ENCODE measurements around the gene APOA4.

Gene APOA4

DNA sequence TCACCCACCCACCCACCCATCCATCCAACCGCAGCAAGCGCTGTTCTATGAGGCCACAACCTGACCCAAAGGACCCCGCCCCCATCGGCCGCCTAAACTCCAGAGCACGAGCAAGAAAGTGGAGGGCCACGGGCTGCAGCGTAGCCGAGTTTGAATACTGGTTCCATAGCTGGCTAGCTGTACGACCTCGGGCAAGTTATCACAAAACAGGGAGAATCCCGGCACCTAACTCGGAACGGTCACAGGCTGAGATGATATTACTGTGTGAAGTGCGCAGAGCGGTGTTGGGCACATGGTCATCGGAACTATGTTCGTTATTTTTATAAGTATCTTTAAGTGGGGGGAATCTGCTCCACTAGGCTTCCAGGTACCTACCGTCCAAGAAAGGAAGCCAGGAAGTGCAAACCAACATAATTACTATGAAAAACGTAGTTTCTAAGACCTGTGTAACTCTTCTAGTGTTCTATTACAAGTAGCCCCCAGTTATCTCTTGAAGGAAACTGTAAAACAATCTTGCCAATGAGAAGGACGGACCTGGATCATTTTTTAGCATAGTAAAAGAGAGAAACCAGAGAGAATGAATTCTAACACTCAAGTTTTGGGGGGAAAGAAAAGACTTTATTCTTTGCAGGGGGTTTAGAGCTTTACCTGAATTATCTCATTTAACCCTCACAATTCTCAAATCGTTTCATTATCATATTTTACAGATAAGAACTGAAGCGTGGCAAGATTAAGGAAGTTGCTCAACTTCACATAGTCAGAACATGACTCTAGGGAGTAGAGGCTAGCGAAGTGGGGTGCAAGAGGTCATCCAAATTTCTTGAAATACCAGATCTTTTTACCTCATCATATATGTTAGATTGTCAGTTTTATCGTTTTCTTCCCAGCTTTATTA, 49.7 kb downstream of the APOA4 start:
- TF ChIP-seq, protein P1, sequence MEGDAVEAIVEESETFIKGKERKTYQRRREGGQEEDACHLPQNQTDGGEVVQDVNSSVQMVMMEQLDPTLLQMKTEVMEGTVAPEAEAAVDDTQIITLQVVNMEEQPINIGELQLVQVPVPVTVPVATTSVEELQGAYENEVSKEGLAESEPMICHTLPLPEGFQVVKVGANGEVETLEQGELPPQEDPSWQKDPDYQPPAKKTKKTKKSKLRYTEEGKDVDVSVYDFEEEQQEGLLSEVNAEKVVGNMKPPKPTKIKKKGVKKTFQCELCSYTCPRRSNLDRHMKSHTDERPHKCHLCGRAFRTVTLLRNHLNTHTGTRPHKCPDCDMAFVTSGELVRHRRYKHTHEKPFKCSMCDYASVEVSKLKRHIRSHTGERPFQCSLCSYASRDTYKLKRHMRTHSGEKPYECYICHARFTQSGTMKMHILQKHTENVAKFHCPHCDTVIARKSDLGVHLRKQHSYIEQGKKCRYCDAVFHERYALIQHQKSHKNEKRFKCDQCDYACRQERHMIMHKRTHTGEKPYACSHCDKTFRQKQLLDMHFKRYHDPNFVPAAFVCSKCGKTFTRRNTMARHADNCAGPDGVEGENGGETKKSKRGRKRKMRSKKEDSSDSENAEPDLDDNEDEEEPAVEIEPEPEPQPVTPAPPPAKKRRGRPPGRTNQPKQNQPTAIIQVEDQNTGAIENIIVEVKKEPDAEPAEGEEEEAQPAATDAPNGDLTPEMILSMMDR (IDR thresholded peaks at IDR 0.05; ENCODE audit: low read depth, low read length, missing control alignments), result no peak
- in situ Hi-C loops (cut with HindIII; ENCODE audit: low sequenced_read_pairs), result no loop called here
- H3K4me3 ChIP-seq (ENCODE audit: low read depth, low read length), result peak overlapping the region; percentile 90
- DNase-seq (ENCODE audit: low read depth), result no peak

DNA sequence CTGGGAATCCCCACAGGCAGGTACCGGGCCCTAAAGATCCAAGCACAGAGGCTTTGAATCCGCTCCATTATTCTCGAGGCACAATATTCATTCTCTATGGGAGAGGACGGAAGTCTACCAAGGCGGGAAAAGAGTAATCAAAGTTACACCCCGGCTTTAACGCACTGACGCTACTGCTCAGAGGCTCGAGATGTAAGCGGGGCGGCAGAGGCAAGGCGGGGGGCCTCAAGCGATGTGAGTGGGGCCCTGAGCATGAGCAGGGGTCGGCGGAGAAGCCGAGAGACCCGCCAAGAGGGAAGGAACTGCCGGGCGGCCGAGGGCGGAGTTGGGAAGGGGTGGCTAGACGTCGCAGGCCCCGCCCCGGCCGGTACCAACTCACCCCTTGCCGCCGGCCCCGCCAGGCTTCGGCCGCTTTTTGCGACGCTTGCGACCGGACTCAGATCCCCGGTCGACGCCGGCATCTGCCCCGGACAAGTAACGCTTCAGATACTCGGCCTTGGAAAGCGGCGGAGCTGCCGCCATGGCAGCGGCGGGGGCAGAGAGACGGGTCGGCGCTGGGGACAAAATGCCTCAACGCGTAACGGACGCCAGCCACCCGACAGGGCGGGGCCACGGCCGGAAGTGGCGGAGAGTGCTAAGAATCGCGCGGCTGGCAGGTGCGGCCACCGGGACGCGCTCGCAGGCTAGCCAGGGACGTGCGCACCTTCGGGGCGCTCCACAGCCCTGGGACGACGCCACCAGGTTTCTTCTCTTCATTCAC, 50.5 kb downstream of the APOA4 start, which contains the start of gene BUD13:
Gene BUD13, minus strand, starts transcription at position 545 of the 760 bp plus-strand sequence. Its CDS starts 23 bp downstream, at position 522.
- in situ Hi-C loops (cut with HindIII; ENCODE audit: low sequenced_read_pairs), result no loop called here
- DNase-seq (ENCODE audit: low read depth), result peak; percentile 33
- TF ChIP-seq, protein P1 (IDR thresholded peaks at IDR 0.05; ENCODE audit: low read depth, low read length, missing control alignments), result no peak
- peak within 1 kb of the TSS; percentile 90 for H3K4me3 ChIP-seq (ENCODE audit: low read depth, low read length)

DNA sequence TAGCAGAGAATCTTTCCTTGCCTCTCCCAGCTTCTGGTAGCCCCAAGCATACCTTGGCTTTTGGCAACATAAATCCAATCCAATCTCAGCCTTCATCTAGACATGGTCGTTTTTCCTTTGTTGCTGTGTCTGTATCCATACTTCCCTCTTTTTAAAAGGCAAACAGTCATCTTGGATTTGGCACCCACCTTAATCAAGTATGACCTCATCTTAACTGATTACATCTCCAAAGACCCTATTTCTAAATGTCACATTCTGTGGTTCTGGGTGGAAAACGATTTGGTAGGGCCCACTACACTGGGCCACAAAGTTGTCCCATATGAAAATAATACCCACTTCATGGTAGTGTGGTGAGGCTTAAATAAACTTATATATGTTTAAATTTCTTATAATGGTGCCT, 51.2 kb downstream of the APOA4 start:
- in situ Hi-C loops (cut with HindIII; ENCODE audit: low sequenced_read_pairs), result no loop called here
- TF ChIP-seq, protein P1 (IDR thresholded peaks at IDR 0.05; ENCODE audit: low read depth, low read length, missing control alignments), result no peak
- peak overlapping the region; percentile 90 for H3K4me3 ChIP-seq (ENCODE audit: low read depth, low read length)
- DNase-seq (ENCODE audit: low read depth), result no peak
